AG04450 (cell line): ENCODE results near the gene NCAPD3. TPM values are rescaled to one million over a fixed set of nuclear protein-coding genes. Genes with fewer than 3 reads are reported as not detected.

Source experiments
- CTCF ChIA-PET: fragments of 300-600, 350-600 bp; formaldehyde crosslinking; extraction: SDS; loops from one replicate; lab custom pipeline; 2022; ENCODE audit warnings: antibody characterized with exemption, inconsistent platforms; lab: Charles Lee
- POLR2A ChIA-PET: fragments of 350-600 bp; formaldehyde crosslinking; extraction: SDS; loops from one replicate; lab custom pipeline; 2021; ENCODE audit warnings: antibody characterized with exemption, inconsistent platforms; lab: Yijun Ruan, JAX
- DNase-seq: peaks from one replicate; pipeline ENCODE4 v3.0.0-alpha.2; 2011; ENCODE audit warnings: low read depth, low spot score
- H3K27ac ChIP-seq: one replicate; pipeline ENCODE4 v1.5.1; 2012; ENCODE audit warnings: low read depth, low read length, control low read depth
- H3K27me3 ChIP-seq: one replicate; pipeline ENCODE4 v1.6.0; 2012; ENCODE audit warnings: low read length; ENCODE audit not compliant: control insufficient read depth, insufficient read depth
- H3K4me3 ChIP-seq: 2 replicates; pipeline ENCODE4 v1.5.1; 2011; ENCODE audit warnings: mild to moderate bottlenecking, low read depth, low read length, control low read depth
- H3K9me3 ChIP-seq: 2 replicates; pipeline ENCODE4 v1.5.1; 2012; ENCODE audit warnings: low read length; ENCODE audit not compliant: control insufficient read depth, insufficient read depth
- polyA plus RNA-seq: library from polyadenylated mRNA; depleted of rRNA; stranded (reverse); fragments of >200 nt; gene quantifications from 2 replicates; pipeline ENCODE4 v1.2.3, GENCODE V29; 2011
- TF ChIP-seq, protein P1 (sequence below): IDR thresholded peaks from 2 replicates; pipeline ENCODE4 v1.5.1; 2011; ENCODE audit warnings: low read depth, low read length, control low read depth, inconsistent platforms

Gene NCAPD3
- polyA plus RNA-seq, 1 experiment: 12.2 TPM

DNA sequence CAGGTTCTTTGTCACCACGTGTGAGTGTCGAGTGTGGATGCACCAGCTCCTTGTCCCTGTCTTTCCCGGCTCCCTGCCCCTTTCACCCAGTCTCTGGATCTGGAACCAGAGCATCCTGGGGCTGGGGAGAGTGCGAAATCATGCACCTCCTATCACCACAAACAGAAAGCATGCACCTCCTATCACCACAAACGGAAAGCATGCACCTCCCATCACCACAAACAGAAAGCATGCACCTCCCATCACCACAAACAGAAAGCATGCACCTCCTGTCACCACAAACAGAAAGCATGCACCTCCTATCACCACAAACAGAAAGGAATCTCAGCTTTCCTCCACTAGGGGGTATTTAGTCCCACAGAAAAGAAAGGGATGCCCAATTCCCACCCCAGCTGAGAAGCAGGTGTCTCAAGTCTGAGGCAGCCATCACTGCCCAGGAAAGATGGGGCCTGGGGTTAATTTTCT is 46.5 kb upstream of the NCAPD3 start:
- TF ChIP-seq, protein P1, sequence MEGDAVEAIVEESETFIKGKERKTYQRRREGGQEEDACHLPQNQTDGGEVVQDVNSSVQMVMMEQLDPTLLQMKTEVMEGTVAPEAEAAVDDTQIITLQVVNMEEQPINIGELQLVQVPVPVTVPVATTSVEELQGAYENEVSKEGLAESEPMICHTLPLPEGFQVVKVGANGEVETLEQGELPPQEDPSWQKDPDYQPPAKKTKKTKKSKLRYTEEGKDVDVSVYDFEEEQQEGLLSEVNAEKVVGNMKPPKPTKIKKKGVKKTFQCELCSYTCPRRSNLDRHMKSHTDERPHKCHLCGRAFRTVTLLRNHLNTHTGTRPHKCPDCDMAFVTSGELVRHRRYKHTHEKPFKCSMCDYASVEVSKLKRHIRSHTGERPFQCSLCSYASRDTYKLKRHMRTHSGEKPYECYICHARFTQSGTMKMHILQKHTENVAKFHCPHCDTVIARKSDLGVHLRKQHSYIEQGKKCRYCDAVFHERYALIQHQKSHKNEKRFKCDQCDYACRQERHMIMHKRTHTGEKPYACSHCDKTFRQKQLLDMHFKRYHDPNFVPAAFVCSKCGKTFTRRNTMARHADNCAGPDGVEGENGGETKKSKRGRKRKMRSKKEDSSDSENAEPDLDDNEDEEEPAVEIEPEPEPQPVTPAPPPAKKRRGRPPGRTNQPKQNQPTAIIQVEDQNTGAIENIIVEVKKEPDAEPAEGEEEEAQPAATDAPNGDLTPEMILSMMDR: no peak; the same call in 1 of the 2 replicates
- ChIA-PET POLR2A (no interaction called here), CTCF (no interaction called here)
- H3K9me3 ChIP-seq: no peaks in the 10 kb centered on the region
- H3K27ac ChIP-seq: no peak overlapping the region
- DNase-seq: no peak
- H3K4me3 ChIP-seq: no peak overlapping the region
- H3K27me3 ChIP-seq: peaks cover 29% of the 10 kb centered on the region

DNA sequence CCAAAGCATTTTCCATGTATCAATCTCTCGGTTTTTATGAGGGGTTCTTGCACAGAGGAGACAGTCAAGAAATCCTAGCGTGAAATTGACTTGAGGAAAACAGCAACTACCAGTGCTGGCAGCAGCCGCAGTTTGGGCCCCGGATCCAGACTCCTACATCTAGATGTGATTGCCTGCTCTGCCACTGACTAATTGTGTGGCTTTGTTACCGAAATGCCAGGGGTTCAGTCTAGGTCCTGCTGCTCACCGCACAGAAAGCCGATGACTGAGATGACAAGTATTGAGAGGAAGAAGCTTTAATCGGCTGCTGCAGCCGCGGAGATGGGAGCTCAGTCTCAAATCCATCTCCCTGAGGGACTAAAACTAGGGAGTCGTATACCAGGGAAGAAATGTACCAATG is 44.2 kb upstream of the NCAPD3 start:
- Histone ChIP-seq H3K27me3 (peaks cover 11% of the 10 kb centered on the region), H3K9me3 (no peaks in the 10 kb centered on the region), H3K27ac (no peak overlapping the region), H3K4me3 (no peak overlapping the region)
- ChIA-PET POLR2A (no interaction called here), CTCF (interaction anchor here (1.3 kb wide), 1 partner anchor 15 kb away, joined by 3 read pairs; the partner anchor contains the start of genes ACAD8 and THYN1)
- DNase-seq: no peak
- TF ChIP-seq, protein P1: no peak

DNA sequence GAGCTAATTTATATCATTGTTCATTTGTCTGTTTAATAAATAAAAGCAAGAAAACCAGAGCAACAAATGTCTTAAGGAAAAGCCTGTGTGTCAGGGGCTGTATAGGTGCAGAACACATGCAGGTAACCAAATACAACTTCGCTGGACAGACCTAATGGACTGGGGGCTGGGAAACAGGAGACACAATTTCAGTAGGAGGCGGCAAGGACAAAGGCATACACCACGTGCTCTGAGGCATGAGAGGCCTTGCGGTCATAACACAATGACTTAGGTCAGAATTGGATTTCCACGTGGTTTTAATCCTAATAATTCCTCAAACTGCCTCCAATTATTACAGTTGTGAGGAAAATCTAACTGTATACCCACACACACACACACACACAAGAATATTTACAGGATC is 43.7 kb upstream of the NCAPD3 start:
- Histone ChIP-seq H3K4me3 (no peak overlapping the region), H3K9me3 (no peaks in the 10 kb centered on the region), H3K27ac (no peak overlapping the region), H3K27me3 (peaks cover 6% of the 10 kb centered on the region)
- CTCF ChIA-PET: interaction anchor here (1.3 kb wide), 2 partner anchors 14 to 340 kb away, joined by 3 to 4 read pairs; partner anchors contain the start of genes ACAD8 and THYN1
- no peak for DNase-seq
- POLR2A ChIA-PET: interaction anchor here (1.2 kb wide), 1 partner anchor 43 kb away, joined by 8 read pairs; the partner anchor contains the start of genes NCAPD3 and VPS26B
- TF ChIP-seq, protein P1: no peak

DNA sequence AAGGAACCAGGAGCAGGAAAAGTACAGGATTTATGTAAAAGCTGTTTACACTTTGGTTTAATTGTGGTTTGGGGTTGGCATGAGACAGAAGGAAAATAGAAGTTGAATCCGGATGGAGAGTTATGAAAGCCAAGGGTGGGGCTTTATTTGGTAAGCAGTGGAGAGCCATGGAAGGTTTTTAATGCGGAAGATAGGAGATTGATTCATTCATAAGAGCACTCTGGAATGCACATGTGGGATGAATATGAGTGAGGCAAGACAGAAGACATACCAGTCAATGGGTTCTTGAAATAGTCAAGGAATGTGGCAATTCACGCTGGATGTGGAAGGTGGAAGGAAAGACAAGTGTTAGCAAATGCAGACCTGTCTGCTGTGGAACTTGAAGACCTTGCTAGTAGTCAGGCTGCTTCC is 43.1 kb upstream of the NCAPD3 start:
- Histone ChIP-seq H3K27me3 (peaks cover 3% of the 10 kb centered on the region), H3K4me3 (no peak overlapping the region), H3K9me3 (no peaks in the 10 kb centered on the region), H3K27ac (no peak overlapping the region)
- CTCF ChIA-PET: interaction anchor here (1.3 kb wide), 1 partner anchor 339 kb away, joined by 4 read pairs; no protein-coding TSS in a partner anchor
- TF ChIP-seq, protein P1: no peak
- POLR2A ChIA-PET: interaction anchor here (1.2 kb wide), 1 partner anchor 43 kb away, joined by 8 read pairs; the partner anchor contains the start of genes NCAPD3 and VPS26B
- DNase-seq: peak; percentile 47

DNA sequence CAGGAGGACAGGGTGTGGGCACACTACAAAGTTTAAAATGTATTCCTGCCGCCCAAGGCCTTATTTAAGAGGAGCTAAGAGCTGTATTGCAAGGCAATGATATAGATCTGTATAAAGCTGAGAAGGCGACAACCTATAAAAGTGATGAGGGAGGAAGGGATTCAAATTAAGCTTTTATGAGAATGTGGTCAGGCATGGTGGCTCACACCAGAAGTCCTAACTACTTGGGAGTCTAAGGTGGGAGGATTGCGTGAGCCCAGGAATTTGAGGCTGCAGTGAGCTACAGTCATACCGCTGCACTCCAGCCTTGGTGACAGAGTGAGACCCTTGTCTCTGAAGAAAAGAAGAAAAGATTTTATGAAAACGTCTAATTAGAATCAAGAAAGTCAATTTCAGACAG is 42.7 kb upstream of the NCAPD3 start:
- CTCF ChIA-PET: interaction anchor here (1.3 kb wide), 1 partner anchor 339 kb away, joined by 4 read pairs; no protein-coding TSS in a partner anchor
- Histone ChIP-seq H3K27me3 (peaks cover 3% of the 10 kb centered on the region), H3K9me3 (no peaks in the 10 kb centered on the region), H3K27ac (no peak overlapping the region), H3K4me3 (no peak overlapping the region)
- TF ChIP-seq, protein P1: no peak
- POLR2A ChIA-PET: interaction anchor here (0.6 to 1.2 kb wide), 2 partner anchors 42 to 63 kb away, joined by 3 to 8 read pairs; partner anchors contain the start of genes NCAPD3 and VPS26B
- DNase-seq: no peak
